Measurements from ENCODE around the gene PDE4D.

- TF ChIP-seq CTCF (conservative IDR thresholded peaks at IDR 0.05; ENCODE audit: low read depth, low read length) (no peak), EZH2 (IDR thresholded peaks at IDR 0.05; ENCODE audit: borderline replicate concordance, low read depth, low read length, poor library complexity, severe bottlenecking) (no peak)
Observed at GRCh38 chr5:59716029-59716428, 177.5 kb downstream of the PDE4D start.
